ENCODE results near the gene AK4.

GRCh38 chr1:65104854-65105534 lies 43.0 kb upstream of the AK4 start:
- TF ChIP-seq CTCF (IDR thresholded peaks at IDR 0.05) (no peak), POLR2A (IDR thresholded peaks at IDR 0.05) (no peak)

All from lower leg skin (tissue), 3 donors.